Osteocyte (in vitro differentiated cells): ENCODE results near the gene OSBP. TPM values are rescaled to one million over a fixed set of nuclear protein-coding genes. Genes with fewer than 3 reads are reported as not detected.
A peak's percentile ranks its signal among the peaks of the same experiment; 100 is the strongest.

Experiments
- DNase-seq: peaks from one replicate; pipeline ENCODE4 v3.0.0; 2021; ENCODE audit warnings: mixed read lengths; ENCODE audit not compliant: unreplicated experiment; ENCODE audit errors: extremely low spot score
- H3K27ac Mint-ChIP-seq: one replicate; pipeline ENCODE4 v1.8.0; 2021; ENCODE audit warnings: mild to moderate bottlenecking, mixed read lengths; ENCODE audit not compliant: unreplicated experiment
- H3K27me3 Mint-ChIP-seq: one replicate; pipeline ENCODE4 v1.8.0; 2021; ENCODE audit warnings: mixed read lengths; ENCODE audit not compliant: unreplicated experiment
- H3K36me3 Mint-ChIP-seq: one replicate; pipeline ENCODE4 v1.8.0; 2021; ENCODE audit warnings: mixed read lengths; ENCODE audit not compliant: unreplicated experiment
- H3K4me1 Mint-ChIP-seq: one replicate; pipeline ENCODE4 v1.8.0; 2021; ENCODE audit warnings: mixed read lengths; ENCODE audit not compliant: unreplicated experiment
- H3K4me3 Mint-ChIP-seq: one replicate; pipeline ENCODE4 v1.8.0; 2021; ENCODE audit warnings: mild to moderate bottlenecking, moderate library complexity, mixed read lengths; ENCODE audit not compliant: unreplicated experiment
- H3K9me3 Mint-ChIP-seq: one replicate; pipeline ENCODE4 v1.8.0; 2021; ENCODE audit warnings: mixed read lengths; ENCODE audit not compliant: unreplicated experiment
- total RNA-seq: library from RNA; stranded (reverse); gene quantifications from 2 replicates; pipeline ENCODE4 v1.2.1, GENCODE V29; 2021
- TF ChIP-seq, protein P1 (sequence below): fragments of 200-600 bp; sonication (generic); IDR thresholded peaks from 2 replicates; pipeline ENCODE4 v1.5.0; 2021; ENCODE audit warnings: antibody characterized with exemption, mild to moderate bottlenecking, moderate library complexity

OSBP gene
- total RNA-seq, 1 donor from 2014 or later = 45.7 TPM

DNA sequence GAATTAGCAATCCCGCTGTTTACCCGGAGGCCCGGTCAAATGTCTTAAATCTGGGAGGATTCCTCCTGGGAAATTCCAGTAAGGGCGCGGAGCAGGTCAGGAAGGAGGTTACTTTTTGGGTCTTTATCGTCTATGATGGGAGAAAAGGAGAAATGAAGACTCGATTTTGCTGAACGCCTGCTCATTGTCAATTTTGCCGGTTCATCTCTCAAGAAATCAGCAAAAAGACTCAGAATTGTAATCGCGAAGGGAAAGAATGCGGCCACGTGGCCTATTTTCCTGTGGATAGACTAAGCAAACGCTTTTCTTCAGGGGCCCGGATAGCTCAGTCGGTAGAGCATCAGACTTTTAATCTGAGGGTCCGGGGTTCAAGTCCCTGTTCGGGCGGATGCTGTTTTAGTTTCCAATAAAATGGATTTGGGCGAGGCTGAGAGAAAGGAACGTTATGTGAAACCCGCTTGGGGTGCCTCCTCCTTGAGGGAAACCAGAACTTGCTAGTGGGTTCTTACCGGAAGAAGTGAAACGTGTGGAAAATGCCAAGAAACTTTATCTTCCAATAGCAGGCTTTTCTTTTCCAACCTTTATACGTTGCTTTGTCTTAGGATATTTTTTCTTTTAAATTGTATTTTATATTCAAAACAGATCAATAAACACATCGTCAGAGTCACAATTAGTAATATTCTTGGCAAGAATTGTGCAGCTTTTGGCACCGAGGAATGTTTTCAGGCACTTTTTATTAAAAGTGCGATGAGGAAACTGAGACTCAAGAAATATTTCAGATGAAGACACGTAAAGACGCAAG lies 59.3 kb downstream of the OSBP start:
- no peaks in the 10 kb centered on the region for H3K9me3 Mint-ChIP-seq
- peaks cover 30% of the 10 kb centered on the region for H3K4me1 Mint-ChIP-seq
- no peaks in the 10 kb centered on the region for H3K36me3 Mint-ChIP-seq
- peak; percentile 88 for DNase-seq
- peak overlapping the region; percentile 96 for H3K27ac Mint-ChIP-seq
- H3K4me3 Mint-ChIP-seq = peak overlapping the region; percentile 87
- TF ChIP-seq, protein P1, sequence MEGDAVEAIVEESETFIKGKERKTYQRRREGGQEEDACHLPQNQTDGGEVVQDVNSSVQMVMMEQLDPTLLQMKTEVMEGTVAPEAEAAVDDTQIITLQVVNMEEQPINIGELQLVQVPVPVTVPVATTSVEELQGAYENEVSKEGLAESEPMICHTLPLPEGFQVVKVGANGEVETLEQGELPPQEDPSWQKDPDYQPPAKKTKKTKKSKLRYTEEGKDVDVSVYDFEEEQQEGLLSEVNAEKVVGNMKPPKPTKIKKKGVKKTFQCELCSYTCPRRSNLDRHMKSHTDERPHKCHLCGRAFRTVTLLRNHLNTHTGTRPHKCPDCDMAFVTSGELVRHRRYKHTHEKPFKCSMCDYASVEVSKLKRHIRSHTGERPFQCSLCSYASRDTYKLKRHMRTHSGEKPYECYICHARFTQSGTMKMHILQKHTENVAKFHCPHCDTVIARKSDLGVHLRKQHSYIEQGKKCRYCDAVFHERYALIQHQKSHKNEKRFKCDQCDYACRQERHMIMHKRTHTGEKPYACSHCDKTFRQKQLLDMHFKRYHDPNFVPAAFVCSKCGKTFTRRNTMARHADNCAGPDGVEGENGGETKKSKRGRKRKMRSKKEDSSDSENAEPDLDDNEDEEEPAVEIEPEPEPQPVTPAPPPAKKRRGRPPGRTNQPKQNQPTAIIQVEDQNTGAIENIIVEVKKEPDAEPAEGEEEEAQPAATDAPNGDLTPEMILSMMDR = no peak
- no peaks in the 10 kb centered on the region for H3K27me3 Mint-ChIP-seq

DNA sequence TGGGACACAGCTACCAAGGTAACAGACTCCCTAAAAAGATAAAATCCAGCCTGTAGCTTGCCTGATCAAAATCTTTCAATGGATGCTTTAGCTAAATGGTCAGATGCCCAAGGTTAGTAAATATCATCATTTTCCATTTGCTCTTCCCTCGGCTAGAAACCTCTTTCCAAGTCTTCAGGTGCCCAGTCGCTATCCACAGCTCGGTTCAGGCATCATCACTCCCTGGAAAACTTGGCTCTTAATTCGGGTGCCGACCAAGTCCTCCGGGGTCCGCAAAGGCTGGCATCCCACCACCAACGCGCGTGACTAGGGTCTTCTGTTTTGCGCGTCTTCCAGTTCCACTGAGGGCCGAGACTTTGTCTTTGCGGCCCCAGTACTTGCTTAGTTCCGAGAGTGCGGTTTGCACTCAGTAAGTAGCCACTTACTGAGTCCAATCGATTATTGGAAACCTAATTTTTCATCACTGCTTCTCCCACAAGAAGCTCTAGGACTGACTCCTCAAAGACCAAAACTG lies 59.9 kb downstream of the OSBP start:
- TF ChIP-seq, protein P1 = no peak
- Mint-ChIP-seq H3K27ac (peak overlapping the region; percentile 96), H3K9me3 (no peaks in the 10 kb centered on the region), H3K4me1 (peaks cover 26% of the 10 kb centered on the region), H3K4me3 (peak overlapping the region; percentile 87), H3K36me3 (no peaks in the 10 kb centered on the region), H3K27me3 (no peaks in the 10 kb centered on the region)
- DNase-seq = no peak

DNA sequence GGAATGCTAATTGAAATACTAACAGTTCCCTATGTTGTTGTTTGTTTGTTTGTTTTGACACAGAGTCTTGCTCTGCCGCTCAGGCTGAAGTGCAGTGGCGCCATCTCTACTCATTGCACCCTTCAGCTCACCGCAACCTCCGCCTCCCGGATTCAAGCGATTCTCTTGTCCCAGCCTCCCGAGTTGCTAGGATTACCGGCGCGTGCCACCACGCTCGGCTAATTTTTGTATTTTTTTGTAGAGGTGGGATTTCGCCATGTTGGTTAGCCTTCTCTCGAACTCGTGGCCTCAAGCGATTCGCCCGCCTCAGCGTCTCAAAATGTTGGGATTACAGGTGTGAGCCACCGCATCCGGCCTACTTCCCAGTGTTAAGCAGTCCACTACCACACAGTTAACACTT lies 62.3 kb downstream of the OSBP start:
- Mint-ChIP-seq H3K4me3 (no peak overlapping the region), H3K4me1 (peaks cover 33% of the 10 kb centered on the region), H3K27ac (no peak overlapping the region), H3K9me3 (no peaks in the 10 kb centered on the region), H3K36me3 (no peaks in the 10 kb centered on the region), H3K27me3 (no peaks in the 10 kb centered on the region)
- TF ChIP-seq, protein P1 = no peak
- no peak for DNase-seq

DNA sequence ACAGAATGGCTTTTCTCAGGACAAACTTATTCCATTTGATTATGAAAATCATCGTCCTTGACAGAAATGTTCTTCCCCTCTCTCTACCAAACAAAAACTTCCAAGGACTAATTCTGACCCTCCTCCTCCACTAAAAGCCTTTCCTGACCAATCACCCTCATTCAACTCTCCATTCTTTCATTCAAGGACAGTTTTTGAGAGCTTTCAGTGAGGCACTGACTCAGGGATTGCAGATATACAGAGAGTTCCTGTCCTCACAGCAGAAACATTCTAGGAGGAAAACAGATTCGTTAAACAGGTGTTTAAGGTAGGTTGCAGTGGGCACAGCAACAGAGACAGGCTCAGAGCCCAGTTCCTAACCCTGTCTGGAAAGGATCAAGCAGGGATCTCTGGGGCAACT lies 62.7 kb downstream of the OSBP start:
- TF ChIP-seq, protein P1 = no peak
- no peak for DNase-seq
- peaks cover 36% of the 10 kb centered on the region for H3K4me1 Mint-ChIP-seq
- H3K36me3 Mint-ChIP-seq = no peaks in the 10 kb centered on the region
- peak overlapping the region; percentile 56 for H3K4me3 Mint-ChIP-seq
- H3K27me3 Mint-ChIP-seq = no peaks in the 10 kb centered on the region
- H3K9me3 Mint-ChIP-seq = no peaks in the 10 kb centered on the region
- H3K27ac Mint-ChIP-seq = peak overlapping the region; percentile 36

DNA sequence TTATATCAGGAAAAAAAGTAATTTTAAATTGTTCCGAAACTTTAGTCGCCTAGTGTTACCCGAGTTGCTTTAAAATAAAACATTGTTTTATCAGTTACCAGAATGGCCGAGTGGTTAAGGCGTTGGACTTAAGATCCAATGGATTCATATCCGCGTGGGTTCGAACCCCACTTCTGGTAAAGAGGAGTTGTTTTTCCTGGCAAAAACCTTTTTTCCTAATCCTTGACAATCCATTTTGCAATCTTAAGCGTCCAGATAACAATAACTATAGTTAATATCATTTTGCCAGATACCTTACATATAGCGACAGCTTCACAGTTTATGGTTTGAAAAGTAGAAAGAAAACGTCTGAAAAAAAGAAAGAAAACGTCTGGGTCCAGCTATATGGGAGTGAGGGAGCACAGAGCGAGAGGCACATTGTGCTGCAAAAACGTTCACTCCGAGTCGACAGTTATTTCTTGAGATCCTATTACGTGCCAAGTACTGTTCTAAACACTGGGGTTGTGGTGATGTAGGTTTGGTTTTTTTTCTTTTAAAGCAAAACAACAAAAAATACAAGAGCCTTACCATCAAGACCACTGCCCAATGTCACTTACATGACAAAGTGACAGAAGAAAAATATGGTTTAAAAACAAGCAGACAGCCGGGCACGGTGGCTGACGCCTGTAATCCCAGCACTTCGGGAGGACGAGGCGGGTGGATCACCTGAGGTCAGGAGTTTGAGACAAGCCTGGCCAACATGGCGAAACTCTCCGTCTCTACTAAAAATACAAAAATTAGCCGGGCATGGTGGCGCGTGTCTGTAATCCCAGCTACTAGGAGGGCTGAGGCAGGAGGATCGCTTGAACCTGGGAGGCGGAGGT lies 63.7 kb downstream of the OSBP start:
- H3K9me3 Mint-ChIP-seq = no peaks in the 10 kb centered on the region
- DNase-seq = no peak
- peak overlapping the region; percentile 84 for H3K4me3 Mint-ChIP-seq
- H3K4me1 Mint-ChIP-seq = peaks cover 31% of the 10 kb centered on the region
- TF ChIP-seq, protein P1 = no peak
- no peaks in the 10 kb centered on the region for H3K27me3 Mint-ChIP-seq
- no peaks in the 10 kb centered on the region for H3K36me3 Mint-ChIP-seq
- H3K27ac Mint-ChIP-seq = peak overlapping the region; percentile 92
